Cardiac fibroblast (primary cell): ENCODE measurements around the gene SORBS2.

ENCODE experiments used
- DNase-seq, 2 donors: peaks; one replicate each; pipeline versions ENCODE4 v3.0.0 to v3.0.0-alpha.2; 2010; ENCODE audit warnings: low read depth in 2 of 2
- H3K4me3 ChIP-seq, 2 donors: replicated peaks in 1 of 2; 1 replicate in 1 of 2; 2 replicates in 1 of 2; pipeline ENCODE4 v1.5.1; 2011; ENCODE audit warnings: low read depth in 2 of 2, low read length in 2 of 2, mild to moderate bottlenecking in 2 of 2, moderate library complexity in 1 of 2
- CTCF ChIP-seq: IDR thresholded peaks from one replicate; pipeline ENCODE4 v1.5.1; 2011; ENCODE audit warnings: low read depth, mild to moderate bottlenecking, low read length, inconsistent platforms

The SORBS2 gene

GRCh38 chr4:185797596-185798338, 14.2 kb downstream of the SORBS2 start:
- H3K4me3 ChIP-seq = no peak overlapping the region
- no peak for DNase-seq
- no peak for TF ChIP-seq CTCF

- no peak overlapping the region for H3K4me3 ChIP-seq
- no peak for DNase-seq
- TF ChIP-seq CTCF = no peak
Measured at GRCh38 chr4:185797018-185797417, 15.0 kb downstream of the SORBS2 start.

- no peak for TF ChIP-seq CTCF
- peak; percentile 13 to 43 for DNase-seq
- H3K4me3 ChIP-seq = no peak overlapping the region
Measured at GRCh38 chr4:185796176-185796575, 15.8 kb downstream of the SORBS2 start.

GRCh38 chr4:185794637-185795036, 17.4 kb downstream of the SORBS2 start:
- DNase-seq = no peak
- no peak overlapping the region for H3K4me3 ChIP-seq
- TF ChIP-seq CTCF = no peak

- no peak for TF ChIP-seq CTCF
- DNase-seq = peak in 1 of 2 donors; percentile 69
- no peak overlapping the region for H3K4me3 ChIP-seq
Measured at GRCh38 chr4:185793716-185794115, 18.3 kb downstream of the SORBS2 start.

- TF ChIP-seq CTCF = no peak
- DNase-seq = no peak
- no peak overlapping the region for H3K4me3 ChIP-seq
Measured at GRCh38 chr4:185793116-185793485, 18.9 kb downstream of the SORBS2 start.
